GM21447 (cell line): ENCODE data around the gene NNAT.

ENCODE experiments used
- ATAC-seq: cut with Tn5 transposase; IDR thresholded peaks from one replicate; pipeline ENCODE4 v1.9.1; 2021; ENCODE audit not compliant: unreplicated experiment

The NNAT gene

GRCh38 chr20:37523911-37524700, 3.1 kb downstream of the NNAT start:
- no peak for ATAC-seq

GRCh38 chr20:37524859-37525708, 4.0 kb downstream of the NNAT start:
- ATAC-seq = no peak

GRCh38 chr20:37525810-37526209, 4.8 kb downstream of the NNAT start:
- ATAC-seq = no peak

- ATAC-seq = no peak
These were observed 5.3 kb downstream of the NNAT start for GRCh38 chr20:37526238-37526838.

- peak; percentile 5 for ATAC-seq
These were observed 6.0 kb downstream of the NNAT start for GRCh38 chr20:37526839-37527637.

GRCh38 chr20:37527638-37528445, 6.8 kb downstream of the NNAT start, which contains the start of gene BLCAP:
Gene BLCAP (minus strand): TSS chr20:37527876. CDS start chr20:37519174, 8,702 bp downstream.
- peak; percentile 78 for ATAC-seq

- no peak for ATAC-seq
These were observed 7.6 kb downstream of the NNAT start for GRCh38 chr20:37528446-37529213.

- no peak for ATAC-seq
These were observed 8.3 kb downstream of the NNAT start for GRCh38 chr20:37529214-37529967.

GRCh38 chr20:37529968-37530600, 9.0 kb downstream of the NNAT start:
- ATAC-seq = no peak

GRCh38 chr20:37530696-37531095, 9.6 kb downstream of the NNAT start:
- ATAC-seq = no peak

- ATAC-seq = no peak
These were observed 10.8 kb downstream of the NNAT start for GRCh38 chr20:37531856-37532255.

- no peak for ATAC-seq
These were observed 12.2 kb downstream of the NNAT start for GRCh38 chr20:37533154-37533715.

- peak; percentile 73 for ATAC-seq
These were observed 13.5 kb downstream of the NNAT start for GRCh38 chr20:37534401-37535157.

- ATAC-seq = no peak
These were observed 14.5 kb downstream of the NNAT start for GRCh38 chr20:37535443-37536132.

GRCh38 chr20:37537505-37537904, 16.5 kb downstream of the NNAT start:
- ATAC-seq = no peak

- no peak for ATAC-seq
These were observed 17.0 kb downstream of the NNAT start for GRCh38 chr20:37538003-37538402.
